C4-2B (cell line): ENCODE measurements around the gene ZNF581.

ENCODE experiments used
- ZFX ChIP-seq: fragments of 450-650 bp; IDR thresholded peaks from 2 replicates; pipeline ENCODE4 v1.6.1; 2017
- TF ChIP-seq, protein P1 (sequence below): fragments of 450-650 bp; conservative IDR thresholded peaks from 2 replicates; pipeline ENCODE4 v1.5.1; 2017; ENCODE audit warnings: mild to moderate bottlenecking

DNA sequence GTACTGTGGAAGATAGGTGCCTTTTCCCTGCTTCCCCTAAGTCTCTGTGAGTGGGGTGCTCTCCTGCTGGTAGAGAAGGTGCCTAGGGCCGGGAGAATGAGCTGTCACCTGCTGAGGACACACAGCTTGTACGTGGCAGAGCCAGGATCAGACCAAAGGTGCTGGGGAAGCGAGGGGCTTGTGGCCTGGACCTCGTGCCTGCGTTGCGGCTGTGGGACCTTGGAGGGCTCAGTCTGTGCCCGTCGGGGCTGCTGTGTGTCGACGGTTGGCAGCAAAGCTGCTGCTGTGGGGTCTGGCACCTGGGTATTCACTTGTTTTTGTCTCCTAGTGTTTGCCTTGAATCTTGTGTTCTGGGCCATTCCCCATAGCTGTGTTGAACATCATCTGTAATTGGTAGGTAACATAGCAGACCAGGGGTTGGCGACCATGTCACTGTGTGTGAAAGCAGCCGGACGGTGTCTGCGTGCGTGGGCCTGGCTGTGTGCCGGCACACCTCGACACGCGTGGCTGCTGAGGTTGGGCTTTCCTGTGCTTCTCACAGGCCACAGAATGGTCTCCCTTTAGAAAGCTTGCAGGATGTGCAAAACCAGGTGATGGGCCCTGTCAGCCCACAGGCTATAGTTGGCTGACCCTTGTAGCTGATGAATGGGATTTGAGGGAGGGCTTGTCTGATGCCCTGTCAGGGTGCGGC, 20.5 kb downstream of the ZNF581 start:
- TF ChIP-seq, protein P1, sequence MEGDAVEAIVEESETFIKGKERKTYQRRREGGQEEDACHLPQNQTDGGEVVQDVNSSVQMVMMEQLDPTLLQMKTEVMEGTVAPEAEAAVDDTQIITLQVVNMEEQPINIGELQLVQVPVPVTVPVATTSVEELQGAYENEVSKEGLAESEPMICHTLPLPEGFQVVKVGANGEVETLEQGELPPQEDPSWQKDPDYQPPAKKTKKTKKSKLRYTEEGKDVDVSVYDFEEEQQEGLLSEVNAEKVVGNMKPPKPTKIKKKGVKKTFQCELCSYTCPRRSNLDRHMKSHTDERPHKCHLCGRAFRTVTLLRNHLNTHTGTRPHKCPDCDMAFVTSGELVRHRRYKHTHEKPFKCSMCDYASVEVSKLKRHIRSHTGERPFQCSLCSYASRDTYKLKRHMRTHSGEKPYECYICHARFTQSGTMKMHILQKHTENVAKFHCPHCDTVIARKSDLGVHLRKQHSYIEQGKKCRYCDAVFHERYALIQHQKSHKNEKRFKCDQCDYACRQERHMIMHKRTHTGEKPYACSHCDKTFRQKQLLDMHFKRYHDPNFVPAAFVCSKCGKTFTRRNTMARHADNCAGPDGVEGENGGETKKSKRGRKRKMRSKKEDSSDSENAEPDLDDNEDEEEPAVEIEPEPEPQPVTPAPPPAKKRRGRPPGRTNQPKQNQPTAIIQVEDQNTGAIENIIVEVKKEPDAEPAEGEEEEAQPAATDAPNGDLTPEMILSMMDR = no peak
- no peak for TF ChIP-seq ZFX
